ENCODE data around the gene CLIP1. TPM values are rescaled to one million over a fixed set of nuclear protein-coding genes. Genes with fewer than 3 reads are reported as not detected.
"Not testable (repeated sequence)": the region's sequence is repeated elsewhere in the genome, so short reads cannot be mapped to it uniquely, and the experiment has no call there.

The CLIP1 gene
- 100 to 1,000 TPM; 101 to 124 TPM for total RNA-seq
- long read RNA-seq, full-length matches to known transcripts = 5 of 145 reads
- long read RNA-seq, partial matches to known transcripts = 118 of 145 reads
- long read RNA-seq, other reads (novel, unspliced or antisense) = 22 of 145 reads

GRCh38 chr12:122421821-122422729 lies at the start of gene CLIP1:
CLIP1 (minus strand) TSS chr12:122422669; CDS start chr12:122380452, 42,217 bp downstream.
- DNase-seq (peak; percentile 72), ATAC-seq (peak; percentile 88 to 90)
- intact Hi-C loops (cut with DNase I) = loop anchor here in 1 of 2 donors (10.0 kb wide), 1 partner anchor 77 kb away; no protein-coding TSS in a partner anchor

GRCh38 chr12:122471324-122472226 lies 49.1 kb upstream of the CLIP1 start:
- ATAC-seq (peak; percentile 42 to 59), DNase-seq (no peak)
- intact Hi-C loops (cut with DNase I) = loop anchor here (1.0 to 10.0 kb wide), 2 partner anchors 67 to 72 kb away; no protein-coding TSS in a partner anchor

GRCh38 chr12:122470576-122470975 lies 48.1 kb upstream of the CLIP1 start:
- DNase-seq, ATAC-seq: not testable (repeated sequence)
- intact Hi-C loops (cut with DNase I) = loop anchor here in 1 of 2 donors (10.0 kb wide), 1 partner anchor 66 kb away; no protein-coding TSS in a partner anchor

- intact Hi-C loops (cut with DNase I) = loop anchor here in 1 of 2 donors (10.0 kb wide), 1 partner anchor 65 kb away; no protein-coding TSS in a partner anchor
- not testable (repeated sequence) for DNase-seq, ATAC-seq
Observed at GRCh38 chr12:122469856-122470255, 47.4 kb upstream of the CLIP1 start.

- ATAC-seq (no peak), DNase-seq (no peak)
- intact Hi-C loops (cut with DNase I) = no loop called here
Observed at GRCh38 chr12:122467983-122468382, 45.5 kb upstream of the CLIP1 start.

- intact Hi-C loops (cut with DNase I) = not testable (repeated sequence)
- ATAC-seq = peak; percentile 47 to 96
- DNase-seq = peak; percentile 41
Observed at GRCh38 chr12:122464317-122465042, 42.0 kb upstream of the CLIP1 start.

- ATAC-seq = no peak
Observed at GRCh38 chr12:122460641-122461040, 38.2 kb upstream of the CLIP1 start.

GRCh38 chr12:122460061-122460460 lies 37.6 kb upstream of the CLIP1 start:
- DNase-seq (no peak), ATAC-seq (no peak)
- intact Hi-C loops (cut with DNase I) = no loop called here

More at GRCh38 chr12:122460641-122461040, 38.2 kb upstream of the CLIP1 start:
- no peak for DNase-seq
- intact Hi-C loops (cut with DNase I) = no loop called here

GRCh38 chr12:122459211-122459610 lies 36.7 kb upstream of the CLIP1 start:
- DNase-seq (no peak), ATAC-seq (no peak)
- intact Hi-C loops (cut with DNase I) = no loop called here

- intact Hi-C loops (cut with DNase I) = no loop called here
- no peak for ATAC-seq
- no peak for DNase-seq
Observed at GRCh38 chr12:122458105-122459035, 35.9 kb upstream of the CLIP1 start.

- DNase-seq = no peak
- no peak for ATAC-seq
- intact Hi-C loops (cut with DNase I) = no loop called here
Observed at GRCh38 chr12:122457627-122458026, 35.2 kb upstream of the CLIP1 start.

- no peak for ATAC-seq
- intact Hi-C loops (cut with DNase I) = no loop called here
- no peak for DNase-seq
Observed at GRCh38 chr12:122454739-122455138, 32.3 kb upstream of the CLIP1 start.

- intact Hi-C loops (cut with DNase I) = no loop called here
- ATAC-seq (no peak), DNase-seq (no peak)
Observed at GRCh38 chr12:122454250-122454721, 31.8 kb upstream of the CLIP1 start.

GRCh38 chr12:122452701-122453285 lies 30.3 kb upstream of the CLIP1 start:
- DNase-seq = no peak
- no peak for ATAC-seq
- intact Hi-C loops (cut with DNase I) = no loop called here

- no peak for DNase-seq
- no peak for ATAC-seq
- intact Hi-C loops (cut with DNase I) = no loop called here
Observed at GRCh38 chr12:122449317-122449716, 26.8 kb upstream of the CLIP1 start.

- intact Hi-C loops (cut with DNase I); ATAC-seq; DNase-seq: not testable (repeated sequence)
Observed at GRCh38 chr12:122447825-122448224, 25.4 kb upstream of the CLIP1 start.

GRCh38 chr12:122446390-122446789 lies 23.9 kb upstream of the CLIP1 start:
- DNase-seq; intact Hi-C loops (cut with DNase I); ATAC-seq: not testable (repeated sequence)

Data from left cardiac atrium (tissue), 4 donors.